Kidney (tissue), 14 donors: Measurements from ENCODE around the gene RBCK1. TPM values are rescaled to one million over a fixed set of nuclear protein-coding genes. Genes with fewer than 3 reads are reported as not detected.

ENCODE experiments used
- DNase-seq, 5 donors: peaks; one replicate each; pipeline ENCODE4 v3.0.0-alpha.2; 2013 to 2020
- FAIRE-seq: peaks from 2 replicates; lab custom pipeline; 2012; peaks lifted over from hg19 to GRCh38; lab: Jason Lieb, UNC
- H3K27ac ChIP-seq, 2 donors: one replicate each; pipeline ENCODE4 v1.7.0; 2013; ENCODE audit warnings: low read depth in 2 of 2, low read length in 2 of 2, inconsistent platforms in 1 of 2
- H3K27me3 ChIP-seq: one replicate; pipeline ENCODE4 v1.7.1; 2013; ENCODE audit warnings: low read length, inconsistent platforms; ENCODE audit not compliant: control insufficient read depth, insufficient read depth
- H3K36me3 ChIP-seq, 3 donors: one replicate each; pipeline versions ENCODE4 v1.7.0 to v1.7.1; 2013; ENCODE audit warnings: low read length in 3 of 3, control low read depth in 1 of 3, inconsistent platforms in 1 of 3; ENCODE audit not compliant: insufficient read depth in 3 of 3, control insufficient read depth in 2 of 3
- H3K4me1 ChIP-seq, 3 donors: one replicate each; pipeline versions ENCODE4 v1.7.0 to v1.7.1; 2013; ENCODE audit warnings: low read length in 3 of 3, inconsistent platforms in 1 of 3, low read depth in 1 of 3; ENCODE audit not compliant: control insufficient read depth in 2 of 3, insufficient read depth in 2 of 3
- H3K4me3 ChIP-seq, 3 donors: one replicate each; pipeline versions ENCODE4 v1.7.0 to v1.8.1; 2013; ENCODE audit warnings: low read length in 3 of 3, control low read depth in 1 of 3, inconsistent platforms in 1 of 3
- H3K9ac ChIP-seq, 3 donors: one replicate each; pipeline versions ENCODE4 v1.7.0 to v1.7.1; 2013; ENCODE audit warnings: low read length in 3 of 3, control low read depth in 1 of 3, inconsistent platforms in 1 of 3
- H3K9me3 ChIP-seq, 3 donors: one replicate each; pipeline versions ENCODE4 v1.7.0 to v1.7.1; 2013; ENCODE audit warnings: low read length in 3 of 3, control low read depth in 1 of 3, inconsistent platforms in 1 of 3; ENCODE audit not compliant: control insufficient read depth in 2 of 3, insufficient read depth in 1 of 3
- CTCF ChIP-seq: IDR thresholded peaks from 3 replicates; pipeline ENCODE4 v1.5.1; 2012; ENCODE audit warnings: mild to moderate bottlenecking, moderate library complexity, borderline replicate concordance; ENCODE audit not compliant: insufficient read depth; ENCODE audit errors: extremely low read depth
- intact Hi-C: fragments of 100-400 bp; cut with DNase I; formaldehyde crosslinking; loops from one replicate; pipeline ENCODE4 v1.11.1; 2022
- polyA plus RNA-seq: library from polyadenylated mRNA; stranded (reverse); fragments of 350-450 nt; fragmentation: Illumina TruSeq; extraction: RNeasy Lipid Tissue Mini Kit (QIAGEN cat#74804); gene quantifications from one replicate; pipeline ENCODE4 v1.2.3, GENCODE V29; 2014; ENCODE audit warnings: low read depth, low replicate concordance; ENCODE audit not compliant: insufficient read depth
- total RNA-seq: library from RNA; stranded (reverse); fragmentation: NEBNext Ultra II Directional; extraction: Animal tissue kit (Norgen Biotek cat#: 25700); gene quantifications from one replicate; pipeline ENCODE4 v1.2.1, GENCODE V29; 2021
- donor health status: control.
- donor health status: control.
- donor health status: control.
- donor health status: control.
- donor health status: control.
- donor health status: DM: yes; HTN: yes; CAD: no.
- donor health status: Normal renal cell carcinoma (clear cell type).

Gene RBCK1
- total and polyA plus RNA-seq, 2 donors from 2014 or later = 73.0 to 93.6 TPM

GRCh38 chr20:472137-472846 is 64.2 kb downstream of the RBCK1 start:
- no peak for TF ChIP-seq CTCF
- H3K9ac ChIP-seq = no peak overlapping the region
- H3K4me3 ChIP-seq = no peak overlapping the region
- intact Hi-C loops = no loop called here
- no peaks in the 10 kb centered on the region for H3K9me3 ChIP-seq
- no peak for DNase-seq
- no peaks in the 10 kb centered on the region for H3K27me3 ChIP-seq
- H3K36me3 ChIP-seq = peaks cover 2 to 9% (median 2%) of the 10 kb centered on the region in 3 donors
- H3K27ac ChIP-seq = no peak overlapping the region
- H3K4me1 ChIP-seq = no peaks in the 10 kb centered on the region
- FAIRE-seq = no peak

- no peak for FAIRE-seq
- no peaks in the 10 kb centered on the region for H3K4me1 ChIP-seq
- TF ChIP-seq CTCF = no peak
- H3K27ac ChIP-seq = no peak overlapping the region
- intact Hi-C loops = no loop called here
- H3K9ac ChIP-seq = no peak overlapping the region
- H3K4me3 ChIP-seq = no peak overlapping the region
- H3K9me3 ChIP-seq = no peaks in the 10 kb centered on the region
- H3K36me3 ChIP-seq = peaks cover 2 to 10% (median 2%) of the 10 kb centered on the region in 3 donors
- DNase-seq = no peak
- no peaks in the 10 kb centered on the region for H3K27me3 ChIP-seq
Measured at GRCh38 chr20:472889-473292, 64.8 kb downstream of the RBCK1 start.

GRCh38 chr20:474581-474980 is 66.5 kb downstream of the RBCK1 start:
- intact Hi-C loops = no loop called here
- no peak for FAIRE-seq

More at GRCh38 chr20:474581-474980, 66.5 kb downstream of the RBCK1 start:
- no peaks in the 10 kb centered on the region for H3K4me1 ChIP-seq
- no peaks in the 10 kb centered on the region for H3K27me3 ChIP-seq
- TF ChIP-seq CTCF = no peak
- H3K9ac ChIP-seq = no peak overlapping the region
- H3K27ac ChIP-seq = no peak overlapping the region
- peaks cover 4 to 16% (median 6%) of the 10 kb centered on the region in 3 donors for H3K36me3 ChIP-seq
- no peaks in the 10 kb centered on the region for H3K9me3 ChIP-seq
- no peak overlapping the region for H3K4me3 ChIP-seq
- no peak for DNase-seq
